Measurements from ENCODE around the gene SLC23A2. TPM values are rescaled to one million over a fixed set of nuclear protein-coding genes. Genes with fewer than 3 reads are reported as not detected.

The SLC23A2 gene
- polyA plus RNA-seq, 10 donors, result 8.0 to 13.5 (median 10.3) TPM

GRCh38 chr20:4820806-4821518 is 180.3 kb downstream of the SLC23A2 start:
- DNase-seq, result peak in 2 of 3 donors; percentile 87 to 94

DNA sequence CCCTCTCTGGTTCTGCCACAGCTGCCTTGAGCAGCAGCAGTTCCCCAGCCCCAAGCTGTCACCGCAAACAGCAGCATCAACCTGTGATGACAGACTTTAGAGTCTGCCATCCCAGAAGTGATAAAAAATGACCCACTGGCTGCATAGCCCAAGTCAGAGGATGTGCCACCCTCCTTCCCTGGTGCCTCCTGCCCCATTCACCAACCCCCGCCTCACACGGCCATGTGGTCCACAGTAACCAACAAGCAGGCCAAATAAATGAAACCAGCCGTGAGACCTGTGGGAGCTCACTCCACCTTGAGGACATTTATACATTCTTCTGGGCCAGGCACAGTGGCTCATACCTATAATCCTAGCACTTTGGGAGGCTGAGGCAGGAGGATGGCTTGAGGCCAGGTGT is 181.4 kb downstream of the SLC23A2 start:
- no peak for DNase-seq

DNA sequence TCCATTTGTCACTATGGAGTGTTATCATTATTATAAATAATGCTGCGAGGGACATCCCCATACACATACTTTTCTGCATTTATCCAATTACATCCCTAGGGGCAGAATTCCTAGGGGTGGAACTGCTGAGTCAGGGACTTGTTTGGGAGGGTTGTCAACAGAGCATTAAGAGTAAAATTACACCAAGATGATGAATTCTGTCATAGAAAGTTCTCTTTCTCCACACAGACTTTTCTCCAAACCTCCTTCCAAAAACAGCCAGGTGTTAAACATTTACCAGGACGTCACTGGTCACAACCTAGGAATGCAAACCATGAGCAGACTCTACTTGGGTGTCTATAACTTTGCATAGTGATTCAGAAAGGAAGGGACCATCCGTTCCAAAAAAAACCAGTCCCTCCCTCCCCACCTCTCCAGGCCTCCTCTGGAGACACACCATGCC is 184.1 kb downstream of the SLC23A2 start:
- DNase-seq, result no peak

GRCh38 chr20:4815628-4816027 is 185.7 kb downstream of the SLC23A2 start:
- DNase-seq, result no peak

- peak in 1 of 3 donors; percentile 53 for DNase-seq
Observed at GRCh38 chr20:4814696-4815252, 186.5 kb downstream of the SLC23A2 start.

DNA sequence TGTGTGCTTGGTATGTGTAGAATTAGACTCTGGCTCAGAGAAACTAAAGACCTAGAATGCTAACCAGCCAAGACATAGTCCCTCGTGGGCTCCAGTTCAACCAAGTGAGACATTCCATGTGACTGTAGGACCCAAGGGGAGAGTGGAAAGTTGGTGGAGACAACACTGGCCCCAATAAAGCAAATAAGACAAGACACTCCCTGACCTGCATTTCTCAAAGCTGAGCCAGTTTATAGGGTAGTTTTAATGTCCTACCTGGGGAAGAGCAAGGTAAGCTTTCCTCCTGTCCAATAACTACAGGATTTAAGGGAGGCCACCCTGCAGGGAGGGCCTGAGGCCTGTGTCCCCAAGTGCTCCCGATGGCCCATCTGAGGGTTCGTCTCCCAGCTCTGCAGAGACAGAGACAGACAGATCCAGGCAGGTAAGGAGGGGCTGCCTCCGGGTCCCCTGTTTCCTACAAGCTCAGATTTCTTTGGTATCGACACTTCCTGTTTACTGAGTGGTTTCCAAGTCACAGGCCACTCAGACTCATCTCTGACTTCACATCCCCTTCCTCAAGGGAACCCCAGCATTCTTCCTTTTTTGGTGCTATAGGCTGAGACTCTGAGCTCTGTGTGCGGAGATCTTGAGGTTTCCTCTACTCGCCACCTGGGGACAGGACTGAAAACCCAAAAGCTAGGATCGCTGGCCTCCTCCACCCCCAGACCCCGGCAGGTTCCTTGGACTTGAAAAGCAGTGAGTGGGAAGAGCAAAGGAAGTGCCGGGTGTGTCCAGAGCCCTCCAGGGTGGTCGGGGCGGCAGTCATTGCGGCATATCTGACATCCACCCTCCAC is 187.2 kb downstream of the SLC23A2 start:
- peak in 1 of 3 donors; percentile 75 for DNase-seq

GRCh38 chr20:4813076-4813862 is 188.0 kb downstream of the SLC23A2 start:
- DNase-seq, result peak in 1 of 3 donors; percentile 70

DNA sequence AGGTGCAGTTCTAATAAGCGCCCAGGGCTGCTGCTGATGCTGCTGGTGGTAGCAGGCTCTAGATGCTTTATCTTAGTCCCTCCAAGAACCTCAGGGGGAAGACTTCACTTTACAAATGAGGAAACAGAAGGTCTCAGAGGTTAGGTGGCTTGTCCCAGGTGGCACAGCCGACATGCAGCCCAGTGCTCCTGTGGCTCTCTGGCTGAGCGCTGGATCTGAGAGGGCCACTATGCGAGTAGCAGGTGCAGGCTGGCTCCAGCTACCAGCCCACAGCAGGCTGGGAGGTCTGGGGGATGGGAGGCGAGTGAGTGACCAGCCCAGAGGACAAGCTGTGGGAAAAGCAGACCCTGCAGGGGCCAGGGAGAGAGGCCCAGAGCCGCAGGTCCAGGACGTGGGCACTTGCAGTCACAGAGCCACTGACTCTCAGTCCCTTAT is 188.7 kb downstream of the SLC23A2 start:
- peak in 1 of 3 donors; percentile 26 for DNase-seq

DNA sequence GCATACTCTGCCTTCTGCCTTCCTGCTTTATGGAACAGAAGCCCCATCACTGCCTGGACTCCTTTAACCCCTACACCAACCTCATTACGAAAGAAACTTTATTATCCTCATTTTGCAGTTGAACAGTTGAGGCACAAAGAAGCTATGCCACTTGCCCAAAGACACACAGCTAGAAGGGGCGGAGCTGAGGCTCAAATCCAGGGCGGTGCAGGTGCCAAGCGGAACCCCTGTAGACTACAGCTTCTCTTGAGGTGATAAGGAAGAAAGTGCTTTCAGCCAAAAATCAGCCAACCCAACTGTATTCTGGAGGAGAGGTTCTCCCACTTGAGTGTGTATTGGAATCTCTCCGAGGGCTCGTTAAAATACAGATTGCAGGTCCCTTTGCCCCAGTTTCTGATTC is 189.1 kb downstream of the SLC23A2 start:
- DNase-seq, result no peak

GRCh38 chr20:4811661-4812181 is 189.6 kb downstream of the SLC23A2 start:
- peak in 1 of 3 donors; percentile 48 for DNase-seq

GRCh38 chr20:4811257-4811656 is 190.1 kb downstream of the SLC23A2 start:
- DNase-seq, result no peak

DNA sequence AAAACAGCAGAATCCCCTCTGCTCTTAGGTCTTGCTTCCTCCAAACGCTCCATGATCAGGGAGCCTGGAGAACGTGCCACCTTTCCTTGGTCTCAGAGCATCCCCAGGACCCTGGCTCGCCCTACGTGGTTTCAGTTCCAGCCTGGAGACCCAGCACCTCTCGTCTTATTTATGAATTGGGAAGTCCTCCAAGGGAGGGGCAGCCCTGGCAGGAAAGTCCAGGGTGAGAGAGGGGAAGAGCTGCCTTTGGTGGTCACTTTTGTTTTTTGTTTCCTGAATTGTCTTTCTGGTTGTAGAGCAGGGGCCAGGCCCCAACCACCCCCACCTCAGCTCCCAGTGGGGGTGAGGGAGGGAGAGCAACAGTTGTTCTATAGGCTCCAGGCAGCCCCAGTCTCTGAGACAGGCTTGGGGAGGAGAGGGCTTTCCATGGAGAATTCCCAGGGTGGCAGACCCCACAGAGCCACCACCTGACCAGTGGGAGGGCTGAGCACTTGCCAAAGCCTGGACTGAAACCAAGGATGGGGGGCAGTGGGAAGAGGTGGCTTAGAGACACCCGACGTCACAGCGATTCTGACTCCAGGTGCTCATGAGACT is 190.8 kb downstream of the SLC23A2 start:
- peak in 1 of 3 donors; percentile 19 for DNase-seq

- DNase-seq, result no peak
Observed at GRCh38 chr20:4809707-4810106, 191.6 kb downstream of the SLC23A2 start.

GRCh38 chr20:4808872-4809271 is 192.4 kb downstream of the SLC23A2 start:
- peak in 1 of 3 donors; percentile 36 for DNase-seq

GRCh38 chr20:4805663-4806449 is 195.5 kb downstream of the SLC23A2 start:
- no peak for DNase-seq

DNA sequence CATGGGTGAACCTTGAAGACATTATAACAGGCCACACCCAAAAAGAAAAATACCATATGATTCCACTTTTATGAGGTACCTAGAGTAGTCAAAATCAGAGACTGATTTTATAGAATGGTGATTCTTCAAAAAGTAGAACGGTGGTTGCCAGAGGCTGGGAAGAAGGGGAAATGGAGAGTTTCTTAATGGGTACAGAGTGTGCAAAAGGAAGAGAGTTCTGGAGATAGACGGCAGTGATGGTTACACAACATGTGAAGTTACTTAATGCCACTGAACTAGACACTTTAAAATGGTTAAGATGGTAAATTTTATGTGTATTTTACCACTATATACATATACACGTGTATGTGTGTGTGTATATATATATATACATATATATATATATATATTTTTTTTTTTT is 198.8 kb downstream of the SLC23A2 start:
- no peak for DNase-seq
